Measurements from ENCODE around the gene SETBP1. TPM values are rescaled to one million over a fixed set of nuclear protein-coding genes. Genes with fewer than 3 reads are reported as not detected.

SETBP1 gene
- total and polyA plus RNA-seq, 3 donors from 2014 or later, result 6.2 to 34.7 (median 33.1) TPM

DNA sequence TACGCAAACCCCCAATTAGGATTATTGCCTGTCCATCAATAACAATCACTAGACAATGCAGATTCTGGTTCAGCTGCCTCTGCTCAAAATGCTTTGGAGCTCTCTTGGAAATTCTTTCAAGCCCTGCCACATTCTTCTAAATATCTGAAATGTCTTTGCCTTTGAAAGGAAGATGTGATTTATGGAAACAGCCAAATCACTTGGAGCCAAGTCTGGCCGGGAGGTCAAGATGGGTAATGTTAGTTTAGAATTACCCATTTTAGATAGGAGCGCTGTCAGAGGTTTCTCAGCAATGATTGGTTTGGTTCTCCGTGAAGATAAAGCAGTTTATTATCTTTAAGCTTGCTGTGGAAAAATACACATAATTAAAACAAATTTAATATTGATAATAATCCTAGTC is 306.7 kb downstream of the SETBP1 start:
- Histone ChIP-seq H3K36me3 (ENCODE audit: low read depth, missing control alignments) (no peaks in the 10 kb centered on the region), H3K27me3 (no peaks in the 10 kb centered on the region), H3K4me3 (no peak overlapping the region), H3K27ac (no peak overlapping the region), H3K4me1 (peaks cover 4% of the 10 kb centered on the region), H3K9me3 (no peaks in the 10 kb centered on the region)
- WGBS, 2 donors, result 80 to 86% methylated on average over 4 of the region's 4 CpGs
- no peak for TF ChIP-seq POLR2A (IDR thresholded peaks at IDR 0.05)
- no peak for DNase-seq
- intact Hi-C loops (cut with DNase I; ENCODE audit: low total_unique reads), result no loop called here

DNA sequence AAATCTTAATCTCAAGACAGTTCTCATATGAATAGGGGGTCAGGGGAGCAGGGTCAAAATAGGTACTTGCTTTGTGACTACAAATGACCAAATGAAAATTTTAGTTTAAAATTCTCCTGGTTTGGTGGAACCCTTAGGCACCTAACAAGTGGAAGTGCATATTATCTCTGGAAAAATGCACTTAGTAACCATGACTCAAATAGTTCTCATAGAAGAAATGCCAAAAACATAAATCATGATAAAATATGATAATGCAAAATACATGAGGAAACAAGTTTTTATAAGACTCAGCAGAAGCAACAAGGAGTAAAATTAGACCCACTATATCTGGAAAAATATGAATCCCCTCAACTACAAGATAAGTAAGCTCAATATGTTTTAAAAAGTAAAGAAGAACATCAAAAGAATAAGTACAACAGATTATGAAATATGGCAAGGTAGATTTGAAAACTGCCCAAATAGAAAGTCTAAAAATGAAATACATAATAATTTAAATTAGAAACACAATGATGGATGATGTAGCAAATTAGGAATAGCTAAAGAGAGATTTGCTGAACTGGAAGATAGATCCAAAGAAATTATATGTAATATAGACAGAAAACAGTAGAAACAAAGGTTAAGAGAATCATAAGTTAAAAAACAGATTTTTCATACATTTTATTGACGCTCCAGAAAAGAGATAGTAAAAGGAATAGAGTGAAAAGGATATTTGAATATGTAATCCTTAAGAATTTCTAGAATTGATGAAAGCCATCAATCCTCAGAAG is 308.3 kb downstream of the SETBP1 start:
- TF ChIP-seq POLR2A (IDR thresholded peaks at IDR 0.05), result no peak
- TF ChIP-seq, protein P1, sequence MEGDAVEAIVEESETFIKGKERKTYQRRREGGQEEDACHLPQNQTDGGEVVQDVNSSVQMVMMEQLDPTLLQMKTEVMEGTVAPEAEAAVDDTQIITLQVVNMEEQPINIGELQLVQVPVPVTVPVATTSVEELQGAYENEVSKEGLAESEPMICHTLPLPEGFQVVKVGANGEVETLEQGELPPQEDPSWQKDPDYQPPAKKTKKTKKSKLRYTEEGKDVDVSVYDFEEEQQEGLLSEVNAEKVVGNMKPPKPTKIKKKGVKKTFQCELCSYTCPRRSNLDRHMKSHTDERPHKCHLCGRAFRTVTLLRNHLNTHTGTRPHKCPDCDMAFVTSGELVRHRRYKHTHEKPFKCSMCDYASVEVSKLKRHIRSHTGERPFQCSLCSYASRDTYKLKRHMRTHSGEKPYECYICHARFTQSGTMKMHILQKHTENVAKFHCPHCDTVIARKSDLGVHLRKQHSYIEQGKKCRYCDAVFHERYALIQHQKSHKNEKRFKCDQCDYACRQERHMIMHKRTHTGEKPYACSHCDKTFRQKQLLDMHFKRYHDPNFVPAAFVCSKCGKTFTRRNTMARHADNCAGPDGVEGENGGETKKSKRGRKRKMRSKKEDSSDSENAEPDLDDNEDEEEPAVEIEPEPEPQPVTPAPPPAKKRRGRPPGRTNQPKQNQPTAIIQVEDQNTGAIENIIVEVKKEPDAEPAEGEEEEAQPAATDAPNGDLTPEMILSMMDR (IDR thresholded peaks at IDR 0.05), result no peak
- intact Hi-C loops (cut with DNase I; ENCODE audit: low total_unique reads), result no loop called here

DNA sequence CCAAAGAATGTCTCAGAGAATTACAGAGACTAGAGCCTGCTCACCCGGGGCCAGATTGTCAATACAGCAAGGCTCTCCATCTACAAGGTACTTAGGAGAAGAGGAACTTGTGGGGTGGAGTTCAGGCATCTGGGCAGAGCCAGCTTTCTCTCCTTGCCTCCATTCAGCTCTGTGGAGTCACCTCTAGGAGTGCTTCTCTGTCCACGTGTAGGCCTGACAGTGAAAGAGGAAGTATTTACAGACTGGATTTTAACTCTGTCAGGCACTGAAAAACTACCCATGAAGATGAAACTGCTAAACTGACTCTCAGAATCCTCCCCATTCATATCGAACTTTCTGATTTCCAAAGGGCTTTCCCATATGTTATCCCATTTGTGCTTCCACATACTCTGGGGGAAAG is 315.6 kb downstream of the SETBP1 start:
- Histone ChIP-seq H3K36me3 (ENCODE audit: low read depth, missing control alignments) (no peaks in the 10 kb centered on the region), H3K4me3 (no peak overlapping the region), H3K27me3 (no peaks in the 10 kb centered on the region), H3K4me1 (no peaks in the 10 kb centered on the region), H3K27ac (no peak overlapping the region), H3K9me3 (no peaks in the 10 kb centered on the region)
- TF ChIP-seq, protein P1 (IDR thresholded peaks at IDR 0.05), result no peak
- TF ChIP-seq POLR2A (IDR thresholded peaks at IDR 0.05), result no peak
- DNase-seq, result no peak
- intact Hi-C loops (cut with DNase I; ENCODE audit: low total_unique reads), result no loop called here
- 79 to 84% methylated on average over 3 of the region's 3 CpGs for WGBS, 2 donors

More for the DNA sequence above, 308.3 kb downstream of the SETBP1 start:
- H3K4me3 ChIP-seq, result no peak overlapping the region
- WGBS, 2 donors, result 95 to 97% methylated on average over 1 of the region's 1 CpG
- H3K36me3 ChIP-seq (ENCODE audit: low read depth, missing control alignments), result no peaks in the 10 kb centered on the region
- H3K27me3 ChIP-seq, result no peaks in the 10 kb centered on the region
- DNase-seq, result no peak
- peaks cover 4% of the 10 kb centered on the region for H3K4me1 ChIP-seq
- no peak overlapping the region for H3K27ac ChIP-seq
- no peaks in the 10 kb centered on the region for H3K9me3 ChIP-seq

- H3K4me1 ChIP-seq, result no peaks in the 10 kb centered on the region
Observed at GRCh38 chr18:44997174-44997573, 316.5 kb downstream of the SETBP1 start.

DNA sequence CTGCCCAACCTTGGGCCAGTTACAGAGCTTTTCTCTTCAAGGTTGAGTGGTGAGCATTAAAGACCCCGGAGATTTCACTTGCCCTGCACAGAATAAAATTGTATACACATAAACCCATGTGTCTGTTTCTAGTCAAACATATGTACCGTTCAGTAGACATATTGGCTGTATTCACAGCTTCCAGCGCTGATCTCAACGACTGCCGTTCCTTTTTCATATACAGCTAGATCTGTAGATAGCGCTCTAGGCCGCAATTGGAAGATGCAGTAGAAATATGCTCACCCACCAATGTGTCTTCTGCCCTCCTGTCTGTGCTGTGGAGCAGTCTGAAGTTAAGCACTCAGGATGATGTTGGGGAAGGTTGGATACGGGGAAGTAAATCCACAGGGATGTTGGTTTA is 317.7 kb downstream of the SETBP1 start:
- 97 to 98% methylated on average over 8 of the region's 8 CpGs for WGBS, 2 donors
- intact Hi-C loops (cut with DNase I; ENCODE audit: low total_unique reads), result no loop called here

More at GRCh38 chr18:44997174-44997573, 316.5 kb downstream of the SETBP1 start:
- Histone ChIP-seq H3K9me3 (no peaks in the 10 kb centered on the region), H3K36me3 (ENCODE audit: low read depth, missing control alignments) (no peaks in the 10 kb centered on the region), H3K27ac (no peak overlapping the region), H3K4me3 (no peak overlapping the region), H3K27me3 (no peaks in the 10 kb centered on the region)
- 90 to 92% methylated on average over 2 of the region's 2 CpGs for whole genome bisulfite sequencing, 2 donors
- DNase-seq, result no peak
- intact Hi-C loops (cut with DNase I; ENCODE audit: low total_unique reads), result no loop called here
- TF ChIP-seq, protein P1 (IDR thresholded peaks at IDR 0.05), result no peak
- no peak for TF ChIP-seq POLR2A (IDR thresholded peaks at IDR 0.05)

More for the DNA sequence above, 317.7 kb downstream of the SETBP1 start:
- Histone ChIP-seq H3K27me3 (no peaks in the 10 kb centered on the region), H3K36me3 (ENCODE audit: low read depth, missing control alignments) (no peaks in the 10 kb centered on the region), H3K27ac (no peak overlapping the region), H3K4me1 (no peaks in the 10 kb centered on the region), H3K9me3 (no peaks in the 10 kb centered on the region), H3K4me3 (no peak overlapping the region)
- TF ChIP-seq, protein P1 (IDR thresholded peaks at IDR 0.05), result no peak
- TF ChIP-seq POLR2A (IDR thresholded peaks at IDR 0.05), result no peak
- no peak for DNase-seq
